Stimulated activated CD4-positive, alpha-beta T cell treated with anti-CD3 and anti-CD28 coated beads, Interleukin-4, amount 100 ng/mL, for 48 hours (primary cell): ENCODE measurements around the gene CNTN5.

Experiments used
- DNase-seq, 2 donors: peaks; one replicate each; pipeline ENCODE4 v3.0.0-alpha.2; 2020; ENCODE audit warnings: low read depth in 2 of 2

CNTN5 gene

GRCh38 chr11:99170591-99170990 is 149.8 kb downstream of the CNTN5 start:
- DNase-seq: no peak

DNA sequence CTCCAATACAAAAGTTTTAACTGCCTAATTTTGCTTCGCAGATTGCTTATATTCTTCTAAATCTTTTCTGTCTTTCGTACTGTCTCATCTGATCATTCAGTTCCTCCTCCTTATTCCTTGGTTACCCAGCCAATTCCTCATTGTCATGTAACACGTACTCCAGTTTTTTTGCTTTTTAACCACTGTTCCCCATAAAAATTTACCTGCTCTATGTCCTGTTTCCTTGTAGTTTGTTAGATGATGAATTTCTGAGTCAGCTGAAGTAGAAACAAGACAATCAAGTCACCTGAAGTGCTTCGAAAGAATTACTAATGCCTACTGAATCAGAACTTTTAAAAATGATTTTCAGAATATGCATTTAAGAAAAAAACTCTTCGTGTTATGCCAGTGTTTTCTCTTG is 150.6 kb downstream of the CNTN5 start:
- DNase-seq: no peak

DNA sequence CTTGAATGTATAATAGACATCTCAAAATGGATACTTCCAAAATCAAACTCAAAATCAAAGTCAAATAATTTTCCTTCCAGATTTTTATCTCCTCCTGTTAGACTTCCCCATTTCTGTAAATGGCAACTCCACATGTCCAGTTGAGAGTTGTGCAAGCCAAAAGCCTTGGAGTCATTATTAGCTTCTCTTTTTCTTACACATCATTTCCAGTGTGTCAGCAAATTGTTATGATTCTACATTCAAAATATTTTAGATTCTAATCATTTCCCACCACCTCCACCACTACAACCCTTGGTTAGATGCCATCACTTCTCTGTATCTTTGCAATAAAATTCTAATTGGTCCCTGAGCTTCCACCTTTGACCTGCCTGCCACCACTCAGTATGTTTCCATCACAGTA is 155.7 kb downstream of the CNTN5 start:
- no peak for DNase-seq

DNA sequence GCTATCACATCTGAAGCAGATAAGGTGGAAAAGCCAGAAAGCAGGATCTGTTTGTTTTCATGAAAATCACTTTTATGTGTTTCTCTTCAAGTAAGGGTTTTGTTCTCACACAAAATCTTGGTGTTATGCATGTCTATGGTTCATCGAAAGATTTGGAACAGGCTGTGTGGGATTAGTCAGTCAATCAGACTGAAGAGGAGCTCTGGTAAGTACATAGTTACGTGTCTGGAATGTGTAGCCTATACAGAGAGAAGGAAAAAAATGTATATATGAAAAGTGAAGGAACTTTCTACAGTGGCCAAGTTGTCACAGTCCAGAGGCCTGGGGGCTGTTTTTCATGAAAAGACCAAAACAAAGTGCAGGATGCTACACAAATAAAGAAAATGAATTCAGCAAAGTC is 156.7 kb downstream of the CNTN5 start:
- no peak for DNase-seq

DNA sequence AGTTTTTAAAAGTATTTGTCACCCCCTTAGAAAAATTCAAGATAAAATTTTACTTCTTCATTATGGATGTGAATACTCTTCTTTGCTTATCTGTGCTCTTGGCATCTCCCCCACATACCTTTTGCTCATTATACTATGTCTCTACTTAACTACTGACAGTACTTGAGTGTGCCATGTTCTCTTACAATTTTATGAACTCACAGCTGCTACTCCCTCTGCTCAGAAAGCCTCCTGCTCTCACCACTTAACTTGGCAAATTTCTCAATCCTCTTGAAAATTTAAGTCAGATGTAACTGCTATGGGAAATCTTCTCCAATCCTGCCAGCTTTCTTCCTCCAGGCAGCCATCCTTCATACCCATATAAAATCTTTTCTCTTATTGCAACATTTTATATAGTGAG is 163.4 kb downstream of the CNTN5 start:
- no peak for DNase-seq

DNA sequence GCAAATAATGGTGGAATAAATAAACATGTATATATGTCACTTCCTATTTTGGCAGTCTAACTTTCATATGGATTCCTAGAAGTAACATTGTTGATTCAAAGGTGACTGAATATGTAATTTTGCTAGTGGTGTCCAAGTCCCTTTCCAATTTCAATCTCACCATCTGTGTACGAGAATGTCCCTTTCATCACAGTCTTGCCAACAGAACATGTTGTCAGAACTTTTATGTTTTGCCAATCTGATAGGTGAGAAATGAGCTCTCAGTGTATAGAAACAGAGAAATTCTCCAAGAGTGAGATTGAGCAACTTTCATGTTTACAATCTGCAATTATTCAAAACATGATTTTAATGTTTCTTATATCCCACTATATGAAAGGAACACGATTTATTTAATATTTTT is 167.5 kb downstream of the CNTN5 start:
- no peak for DNase-seq

- no peak for DNase-seq
These were observed 172.0 kb downstream of the CNTN5 start for GRCh38 chr11:99192716-99193115.

- no peak for DNase-seq
These were observed 176.7 kb downstream of the CNTN5 start for GRCh38 chr11:99197477-99197876.

GRCh38 chr11:99198215-99198614 is 177.5 kb downstream of the CNTN5 start:
- DNase-seq: no peak

- DNase-seq: no peak
These were observed 178.6 kb downstream of the CNTN5 start for GRCh38 chr11:99199341-99199740.

DNA sequence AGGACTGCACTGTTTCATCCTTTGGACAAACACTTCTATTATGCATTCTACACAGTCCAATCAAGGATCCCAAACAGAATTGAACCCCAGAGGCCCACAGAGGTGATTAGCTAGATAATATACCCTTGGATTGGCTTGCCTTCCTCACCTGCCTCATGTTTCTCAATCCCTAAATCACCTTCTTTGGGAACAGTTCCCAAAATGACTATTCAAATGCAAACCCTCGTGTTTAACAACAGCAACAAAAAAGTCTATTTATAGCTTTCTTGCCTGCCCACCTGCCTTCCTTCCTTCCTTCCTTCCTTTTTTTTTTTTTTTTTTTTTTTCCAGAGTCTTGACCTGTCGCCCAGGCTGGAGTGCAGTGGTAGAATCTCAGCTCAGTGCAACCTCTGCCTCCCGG is 180.0 kb downstream of the CNTN5 start:
- DNase-seq: no peak

GRCh38 chr11:99208813-99209212 is 188.1 kb downstream of the CNTN5 start:
- DNase-seq: no peak

DNA sequence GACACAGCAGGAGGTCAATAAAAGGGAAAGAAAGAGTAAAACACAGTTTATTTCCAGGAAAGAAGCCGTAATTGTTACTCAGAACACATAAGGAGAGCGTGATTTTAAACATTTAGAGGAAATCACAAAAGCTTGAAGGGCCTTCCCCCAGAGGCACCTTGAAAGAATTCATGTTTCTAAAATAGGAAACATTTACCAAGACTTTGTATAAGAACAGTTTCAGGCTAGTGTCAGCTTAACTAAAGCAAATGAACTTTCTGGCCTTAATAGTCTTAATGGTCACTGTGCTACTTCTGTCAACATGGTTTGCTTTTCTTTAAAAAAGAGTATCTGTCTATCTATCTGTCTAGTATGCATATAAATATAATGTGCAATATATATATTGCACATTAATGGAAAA is 208.8 kb downstream of the CNTN5 start:
- DNase-seq: no peak

DNA sequence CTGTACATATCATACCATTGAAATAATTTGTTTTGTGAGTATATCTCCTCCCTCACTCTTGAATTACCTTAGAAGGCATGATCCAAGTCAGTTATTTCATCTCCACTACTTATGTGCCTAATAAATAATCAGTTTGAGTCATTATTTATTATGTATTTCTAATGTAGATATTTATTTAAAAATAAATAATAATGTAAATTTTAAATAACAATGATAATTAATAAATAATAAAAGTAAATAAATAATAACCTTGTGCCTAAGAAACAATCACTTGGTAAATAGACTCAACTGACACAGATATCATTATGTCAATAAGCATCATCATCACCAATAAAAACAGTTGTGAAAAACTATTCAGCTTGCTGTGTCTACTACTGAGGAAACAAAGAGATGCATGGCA is 213.8 kb downstream of the CNTN5 start:
- no peak for DNase-seq

DNA sequence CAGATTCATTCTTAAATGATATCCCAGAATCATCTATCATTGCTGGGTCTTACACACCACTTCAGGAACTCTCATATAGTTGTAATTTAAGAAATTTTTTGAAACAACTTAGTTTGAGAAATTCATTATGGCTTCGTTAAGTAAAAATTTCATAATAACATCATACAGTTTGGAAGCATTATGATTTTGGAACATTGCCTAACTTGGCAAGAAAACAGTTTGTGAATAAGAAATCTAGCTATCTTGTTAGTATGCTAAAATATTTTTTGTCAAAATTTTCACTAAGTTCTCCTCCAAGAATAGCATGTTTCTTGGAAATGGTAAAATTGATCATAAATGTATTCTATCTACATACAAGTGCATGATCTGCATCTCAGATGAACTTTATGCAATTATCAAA is 217.7 kb downstream of the CNTN5 start:
- no peak for DNase-seq

DNA sequence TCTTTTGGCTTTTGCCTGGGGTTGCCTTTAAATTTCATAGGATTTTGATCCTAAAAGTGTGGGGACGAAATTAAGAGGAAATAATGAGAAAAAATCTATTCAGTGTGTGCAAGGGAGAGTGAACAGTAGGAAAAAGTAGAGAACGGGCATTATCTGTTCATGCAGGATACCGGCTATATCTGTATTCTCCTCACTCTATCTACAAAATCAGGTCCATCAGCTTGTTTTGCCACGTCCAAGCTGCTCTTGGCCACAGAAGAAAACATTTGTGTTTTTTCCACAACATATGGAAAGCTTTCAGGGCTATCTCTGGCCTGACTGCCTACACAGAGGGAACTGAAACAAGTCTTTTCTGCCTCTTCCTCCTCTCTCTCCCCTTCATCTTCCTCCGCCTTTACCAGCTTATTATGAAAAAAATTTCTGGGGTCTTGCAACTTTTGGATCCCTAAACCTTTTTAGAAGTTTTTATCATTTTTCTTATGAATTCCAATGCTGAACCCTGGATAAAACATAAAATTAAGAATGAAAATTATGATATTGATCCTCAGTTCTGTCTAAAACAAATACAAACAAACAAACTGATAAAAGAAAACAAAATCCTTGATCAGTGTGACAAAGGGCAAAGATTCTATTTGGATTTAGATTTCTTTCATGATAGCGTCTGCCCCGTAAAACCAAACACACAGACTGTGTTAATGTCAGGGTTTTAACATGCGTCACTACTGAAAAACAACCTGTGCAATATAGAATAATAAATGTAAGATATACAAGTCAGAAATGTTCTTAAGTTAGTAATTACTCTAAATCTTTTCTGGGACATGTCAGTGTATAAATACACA is 219.7 kb downstream of the CNTN5 start:
- no peak for DNase-seq

DNA sequence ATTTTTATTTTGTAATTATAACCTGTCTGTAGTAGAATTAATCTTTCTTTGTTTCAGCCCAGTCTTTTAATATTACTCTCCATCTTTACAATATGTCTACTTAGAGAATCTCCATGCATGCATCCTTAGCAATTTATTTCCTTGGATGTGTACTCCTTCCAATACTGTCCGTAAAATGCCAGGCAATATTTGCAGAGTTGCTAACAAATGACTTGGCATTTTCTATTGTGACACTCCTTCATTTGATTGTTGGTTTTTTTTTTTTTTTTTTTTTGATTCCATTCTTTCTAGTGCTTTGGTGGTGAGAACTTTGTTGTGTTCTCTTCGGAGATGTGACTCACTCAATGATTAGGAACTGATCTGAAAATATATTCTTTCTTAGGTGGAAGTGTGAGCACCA is 220.3 kb downstream of the CNTN5 start:
- DNase-seq: no peak

DNA sequence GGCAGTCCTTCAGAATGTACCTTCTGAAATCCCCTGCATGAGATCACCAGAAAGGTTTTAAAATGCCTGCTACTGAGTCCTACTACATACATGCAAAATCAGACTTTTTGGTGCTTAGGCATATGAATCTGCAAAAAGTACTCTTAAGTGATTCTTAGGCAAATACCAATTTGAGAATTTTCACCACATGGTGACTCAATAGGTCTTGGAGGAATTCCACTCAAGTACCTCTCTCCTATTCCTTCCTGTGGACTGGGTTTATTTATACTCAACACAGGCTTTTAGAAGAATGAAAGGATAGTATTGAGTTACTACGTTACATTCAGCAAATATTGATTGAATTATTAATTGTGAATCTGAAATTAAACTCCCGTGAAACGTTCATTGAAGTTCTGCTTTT is 223.9 kb downstream of the CNTN5 start:
- DNase-seq: no peak

- DNase-seq: no peak
These were observed 225.4 kb downstream of the CNTN5 start for GRCh38 chr11:99246199-99246598.

GRCh38 chr11:99256614-99257013 is 235.9 kb downstream of the CNTN5 start:
- no peak for DNase-seq

GRCh38 chr11:99257131-99257530 is 236.4 kb downstream of the CNTN5 start:
- DNase-seq: no peak

GRCh38 chr11:99260696-99261095 is 239.9 kb downstream of the CNTN5 start:
- DNase-seq: no peak

- no peak for DNase-seq
These were observed 248.1 kb downstream of the CNTN5 start for GRCh38 chr11:99268886-99269285.

- DNase-seq: no peak
These were observed 250.8 kb downstream of the CNTN5 start for GRCh38 chr11:99271527-99271926.
